ENCODE data around the gene CLASP1.

GRCh38 chr2:121334581-121335293 is 314.5 kb downstream of the CLASP1 start:
- TF ChIP-seq CTCF (IDR thresholded peaks at IDR 0.05) (no peak), POLR2A (IDR thresholded peaks at IDR 0.05) (no peak)
